ENCODE data around the gene SASH1.
"Not testable (repeated sequence)": the region's sequence is repeated elsewhere in the genome, so short reads cannot be mapped to it uniquely, and the experiment has no call there.

Gene SASH1

GRCh38 chr6:148379481-148379880 is 36.8 kb downstream of the SASH1 start:
- Mint-ChIP-seq H3K9me3 (no peaks in the 10 kb centered on the region), H3K27ac (no peak overlapping the region), H3K4me1 (no peaks in the 10 kb centered on the region), H3K27me3 (no peaks in the 10 kb centered on the region), H3K36me3 (no peaks in the 10 kb centered on the region), H3K4me3 (no peak overlapping the region)

DNA sequence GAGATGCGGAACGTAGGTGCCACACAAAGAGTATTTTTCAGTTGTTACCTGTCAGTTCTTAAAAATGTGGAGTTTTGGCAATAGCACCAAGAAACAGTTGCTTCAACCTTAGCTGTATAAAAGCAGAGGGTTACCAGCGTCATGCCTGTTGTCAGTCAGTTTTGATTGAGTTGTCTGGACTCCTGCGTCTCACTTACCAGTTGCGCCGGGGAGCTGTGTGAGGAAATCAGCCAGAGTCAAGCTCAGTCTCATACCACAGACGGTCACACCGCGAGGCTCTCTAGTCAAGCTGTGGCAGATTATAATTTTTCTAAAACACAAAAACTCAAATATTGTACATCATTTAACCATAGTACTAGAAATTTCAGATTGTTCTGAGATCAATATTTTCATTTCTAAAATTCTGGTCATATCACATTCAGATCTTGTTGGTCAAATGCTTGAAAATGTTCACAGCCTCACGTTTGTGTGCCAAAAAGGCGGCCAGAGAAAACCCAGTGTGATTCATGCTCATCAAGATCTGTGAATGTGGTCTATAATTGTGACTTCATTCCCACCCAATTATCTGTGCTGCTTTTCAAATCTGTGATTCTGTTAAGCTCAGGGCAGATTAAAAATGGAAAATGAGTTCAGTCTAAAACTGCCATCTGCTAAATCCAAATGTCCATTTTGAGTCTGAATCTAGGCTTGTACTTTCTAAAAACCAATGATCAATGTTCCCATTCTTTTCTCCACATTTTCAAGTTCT is 37.5 kb downstream of the SASH1 start:
- Mint-ChIP-seq H3K27me3 (no peaks in the 10 kb centered on the region), H3K4me3 (no peak overlapping the region), H3K27ac (no peak overlapping the region), H3K9me3 (no peaks in the 10 kb centered on the region), H3K4me1 (no peaks in the 10 kb centered on the region), H3K36me3 (no peaks in the 10 kb centered on the region)

DNA sequence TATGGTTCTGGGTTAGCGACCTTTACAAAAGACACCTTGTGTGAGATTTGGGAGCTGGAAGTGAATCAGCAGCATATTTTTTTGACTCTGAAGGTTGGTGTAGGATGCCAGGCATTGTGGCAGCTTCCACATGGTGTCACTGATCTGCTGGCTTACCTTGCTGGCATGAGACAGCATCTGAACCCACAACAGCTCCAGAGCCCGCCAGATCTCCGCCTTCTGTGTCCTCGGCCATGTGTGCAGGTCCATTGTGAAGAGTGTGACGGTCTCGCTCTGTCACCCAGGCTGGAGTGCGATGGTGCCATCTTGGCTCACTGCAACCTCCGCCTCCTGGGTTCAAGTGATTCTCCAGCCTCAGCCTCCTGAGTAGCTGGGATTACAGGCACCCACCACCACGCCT is 39.4 kb downstream of the SASH1 start:
- H3K9me3 Mint-ChIP-seq, H3K27me3 Mint-ChIP-seq, H3K4me1 Mint-ChIP-seq, H3K27ac Mint-ChIP-seq, H3K36me3 Mint-ChIP-seq, H3K4me3 Mint-ChIP-seq: not testable (repeated sequence)

- no peaks in the 10 kb centered on the region for H3K4me1 Mint-ChIP-seq
- no peaks in the 10 kb centered on the region for H3K36me3 Mint-ChIP-seq
- H3K27ac Mint-ChIP-seq: no peak overlapping the region
- no peaks in the 10 kb centered on the region for H3K27me3 Mint-ChIP-seq
- H3K4me3 Mint-ChIP-seq: no peak overlapping the region
- H3K9me3 Mint-ChIP-seq: no peaks in the 10 kb centered on the region
Observed at GRCh38 chr6:148382861-148383260, 40.2 kb downstream of the SASH1 start.

- no peak overlapping the region for H3K27ac Mint-ChIP-seq
- H3K27me3 Mint-ChIP-seq: no peaks in the 10 kb centered on the region
- H3K4me3 Mint-ChIP-seq: no peak overlapping the region
- H3K4me1 Mint-ChIP-seq: no peaks in the 10 kb centered on the region
- no peaks in the 10 kb centered on the region for H3K36me3 Mint-ChIP-seq
- no peaks in the 10 kb centered on the region for H3K9me3 Mint-ChIP-seq
Observed at GRCh38 chr6:148383658-148384368, 41.2 kb downstream of the SASH1 start.

DNA sequence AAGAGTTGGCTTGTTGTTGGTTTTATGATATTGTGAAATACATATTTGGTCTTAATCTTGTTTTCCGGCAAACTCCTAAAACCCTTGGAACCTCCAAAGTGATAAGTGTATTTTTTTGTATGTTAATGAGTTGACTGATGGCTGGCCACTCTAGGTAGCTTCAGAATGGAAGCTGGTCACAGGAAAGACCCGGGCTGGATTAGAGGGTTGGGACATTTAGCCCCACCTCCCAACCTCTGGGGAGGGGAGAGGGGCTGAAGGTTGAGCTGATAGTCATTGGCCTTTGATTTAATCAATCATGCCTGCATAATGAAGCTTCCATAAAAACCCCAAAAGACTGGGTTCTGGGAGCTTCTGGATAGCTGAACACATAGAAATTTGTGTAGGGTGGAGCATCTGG is 42.7 kb downstream of the SASH1 start:
- Mint-ChIP-seq H3K27ac (no peak overlapping the region), H3K4me3 (no peak overlapping the region), H3K27me3 (no peaks in the 10 kb centered on the region), H3K4me1 (no peaks in the 10 kb centered on the region), H3K36me3 (no peaks in the 10 kb centered on the region), H3K9me3 (no peaks in the 10 kb centered on the region)

DNA sequence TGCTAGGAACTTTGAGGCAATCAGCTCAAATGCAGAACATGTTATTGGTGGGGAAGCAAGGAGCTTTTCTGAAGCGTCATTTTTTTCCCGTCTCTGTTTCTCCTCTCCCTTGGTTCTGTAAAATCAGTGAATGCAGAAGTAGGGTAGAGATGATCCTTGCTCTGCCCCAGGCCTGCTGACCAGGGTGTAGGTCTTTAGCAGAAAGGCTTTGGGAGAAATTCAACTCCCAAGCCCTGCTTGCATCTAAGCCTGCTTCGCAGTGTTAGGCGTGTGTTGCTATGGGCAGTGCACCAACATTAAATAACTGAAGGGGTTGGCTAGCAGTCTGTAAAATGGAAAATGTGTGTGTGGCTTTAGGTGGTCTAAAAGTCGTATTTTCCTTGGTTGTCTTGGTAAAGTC is 45.9 kb downstream of the SASH1 start:
- H3K9me3 Mint-ChIP-seq: no peaks in the 10 kb centered on the region
- no peak overlapping the region for H3K27ac Mint-ChIP-seq
- H3K27me3 Mint-ChIP-seq: no peaks in the 10 kb centered on the region
- no peaks in the 10 kb centered on the region for H3K4me1 Mint-ChIP-seq
- no peak overlapping the region for H3K4me3 Mint-ChIP-seq
- no peaks in the 10 kb centered on the region for H3K36me3 Mint-ChIP-seq

GRCh38 chr6:148389086-148389485 is 46.4 kb downstream of the SASH1 start:
- Mint-ChIP-seq H3K27me3 (peaks cover 2% of the 10 kb centered on the region), H3K4me1 (no peaks in the 10 kb centered on the region), H3K4me3 (no peak overlapping the region), H3K36me3 (no peaks in the 10 kb centered on the region), H3K27ac (no peak overlapping the region), H3K9me3 (no peaks in the 10 kb centered on the region)

DNA sequence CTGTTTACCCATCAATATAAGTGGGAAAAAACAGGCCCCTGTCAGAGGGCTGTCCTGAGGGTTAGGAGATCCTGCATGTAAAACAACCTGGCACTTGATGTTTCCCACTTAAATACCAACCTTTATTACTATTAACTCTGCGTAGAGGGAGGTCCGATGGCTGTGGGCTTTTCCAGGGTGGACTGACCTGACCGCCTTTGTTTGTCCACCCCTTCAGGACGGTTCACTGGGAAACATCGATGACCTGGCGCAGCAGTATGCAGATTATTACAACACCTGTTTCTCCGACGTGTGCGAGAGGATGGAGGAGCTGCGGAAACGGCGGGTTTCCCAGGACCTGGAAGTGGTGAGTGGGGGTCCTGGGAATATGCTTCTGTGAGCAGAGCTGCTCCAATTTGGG is 47.3 kb downstream of the SASH1 start:
- H3K27ac Mint-ChIP-seq: no peak overlapping the region
- H3K27me3 Mint-ChIP-seq: peaks cover 2% of the 10 kb centered on the region
- no peaks in the 10 kb centered on the region for H3K4me1 Mint-ChIP-seq
- no peaks in the 10 kb centered on the region for H3K36me3 Mint-ChIP-seq
- no peak overlapping the region for H3K4me3 Mint-ChIP-seq
- H3K9me3 Mint-ChIP-seq: no peaks in the 10 kb centered on the region

DNA sequence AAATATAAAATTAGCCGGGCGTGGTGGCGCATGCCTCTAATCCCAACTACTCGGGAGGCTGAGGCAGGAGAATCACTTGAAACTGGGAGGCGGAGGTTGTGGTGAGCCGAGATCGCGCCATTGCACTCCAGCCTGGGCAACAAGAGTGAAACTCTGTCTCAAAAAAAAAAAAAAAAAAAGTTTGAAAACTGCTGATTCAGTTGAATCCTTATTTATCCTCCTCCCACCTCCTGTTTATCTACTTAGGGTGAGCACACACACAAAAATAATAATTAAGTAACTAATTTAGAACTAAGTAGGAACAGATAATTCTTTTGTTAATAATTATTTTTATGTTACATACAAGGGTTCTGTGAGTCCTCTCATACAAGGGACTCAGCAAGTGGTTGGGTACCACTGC is 49.5 kb downstream of the SASH1 start:
- H3K4me3 Mint-ChIP-seq, H3K36me3 Mint-ChIP-seq, H3K27ac Mint-ChIP-seq, H3K27me3 Mint-ChIP-seq, H3K9me3 Mint-ChIP-seq, H3K4me1 Mint-ChIP-seq: not testable (repeated sequence)

DNA sequence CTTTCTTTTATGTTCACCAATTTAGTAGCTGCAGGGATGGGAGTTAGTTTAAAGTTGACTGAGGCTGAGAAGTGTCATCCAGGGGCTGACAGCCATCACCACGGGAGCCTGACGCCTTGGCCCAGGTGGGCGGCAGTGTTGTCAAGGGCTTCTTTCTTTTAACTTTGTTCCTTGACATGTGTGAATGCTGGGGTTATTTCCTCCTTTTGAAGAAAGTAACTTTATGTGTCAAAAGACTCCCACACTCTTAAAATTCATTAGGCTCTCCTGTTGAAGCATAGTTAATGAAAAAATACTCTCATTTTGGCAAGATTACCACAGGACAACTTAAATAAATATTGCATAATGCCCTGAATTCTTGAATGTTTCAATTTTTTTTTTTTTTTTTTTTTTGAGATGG is 50.0 kb downstream of the SASH1 start:
- Mint-ChIP-seq H3K36me3 (no peaks in the 10 kb centered on the region), H3K27me3 (peaks cover 2% of the 10 kb centered on the region), H3K4me3 (no peak overlapping the region), H3K9me3 (no peaks in the 10 kb centered on the region), H3K4me1 (no peaks in the 10 kb centered on the region), H3K27ac (no peak overlapping the region)

DNA sequence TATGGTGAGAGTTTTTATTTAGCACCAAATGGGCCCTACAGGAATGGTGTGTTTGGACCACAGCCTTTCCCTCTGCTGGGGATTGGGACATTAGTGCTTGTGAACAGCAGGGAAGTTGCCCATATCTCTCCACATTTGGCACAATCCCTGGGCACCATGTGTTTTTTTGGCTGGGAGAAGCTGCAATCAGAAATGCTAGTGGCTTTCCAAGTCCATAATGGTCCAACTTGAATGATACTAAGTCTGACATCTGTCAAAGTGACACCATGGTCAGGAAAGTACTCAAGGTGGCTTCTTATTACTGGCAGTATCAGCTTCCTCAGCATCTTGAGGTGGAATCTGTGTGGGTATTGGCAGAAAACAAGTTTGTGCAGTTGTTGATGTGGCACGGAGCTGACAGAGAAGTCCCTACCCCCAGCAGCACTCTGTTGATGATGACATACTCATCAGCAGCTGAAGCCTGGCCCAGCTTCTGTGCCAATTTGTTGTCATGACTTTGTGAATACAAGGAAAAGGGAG is 53.0 kb downstream of the SASH1 start:
- Mint-ChIP-seq H3K27ac (no peak overlapping the region), H3K27me3 (peaks cover 2% of the 10 kb centered on the region), H3K4me3 (no peak overlapping the region), H3K4me1 (no peaks in the 10 kb centered on the region), H3K36me3 (no peaks in the 10 kb centered on the region), H3K9me3 (no peaks in the 10 kb centered on the region)

GRCh38 chr6:148396411-148396810 is 53.8 kb downstream of the SASH1 start:
- Mint-ChIP-seq H3K4me3 (no peak overlapping the region), H3K36me3 (no peaks in the 10 kb centered on the region), H3K27me3 (peaks cover 2% of the 10 kb centered on the region), H3K27ac (no peak overlapping the region), H3K9me3 (no peaks in the 10 kb centered on the region), H3K4me1 (no peaks in the 10 kb centered on the region)

GRCh38 chr6:148396926-148397325 is 54.3 kb downstream of the SASH1 start:
- Mint-ChIP-seq H3K36me3 (no peaks in the 10 kb centered on the region), H3K27ac (no peak overlapping the region), H3K4me1 (no peaks in the 10 kb centered on the region), H3K4me3 (no peak overlapping the region), H3K27me3 (peaks cover 2% of the 10 kb centered on the region), H3K9me3 (no peaks in the 10 kb centered on the region)

GRCh38 chr6:148398244-148398643 is 55.6 kb downstream of the SASH1 start:
- no peaks in the 10 kb centered on the region for H3K4me1 Mint-ChIP-seq
- no peaks in the 10 kb centered on the region for H3K36me3 Mint-ChIP-seq
- no peak overlapping the region for H3K4me3 Mint-ChIP-seq
- peaks cover 2% of the 10 kb centered on the region for H3K27me3 Mint-ChIP-seq
- H3K9me3 Mint-ChIP-seq: no peaks in the 10 kb centered on the region
- H3K27ac Mint-ChIP-seq: no peak overlapping the region

DNA sequence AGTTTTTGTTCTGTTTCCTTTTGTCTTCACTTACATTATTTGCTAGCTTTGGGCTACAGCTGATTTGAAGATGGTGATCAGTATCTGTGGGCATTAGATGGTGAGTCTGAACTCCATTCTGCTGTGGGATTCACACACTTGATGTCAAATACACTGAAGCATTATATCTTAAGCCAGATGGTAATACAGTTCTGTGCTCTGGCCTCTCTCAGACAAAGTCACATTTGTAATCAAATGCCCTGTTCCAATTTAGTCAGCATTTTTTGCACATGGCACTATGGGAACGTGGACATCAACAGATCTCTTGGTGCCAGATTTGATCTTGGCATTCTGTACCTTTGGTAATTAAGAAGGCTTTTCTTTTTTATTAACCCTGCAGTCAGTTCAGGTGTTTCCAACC is 56.0 kb downstream of the SASH1 start:
- H3K9me3 Mint-ChIP-seq: no peaks in the 10 kb centered on the region
- no peaks in the 10 kb centered on the region for H3K36me3 Mint-ChIP-seq
- peaks cover 2% of the 10 kb centered on the region for H3K27me3 Mint-ChIP-seq
- H3K4me1 Mint-ChIP-seq: no peaks in the 10 kb centered on the region
- no peak overlapping the region for H3K4me3 Mint-ChIP-seq
- H3K27ac Mint-ChIP-seq: no peak overlapping the region

All from activated naive CD4-positive, alpha-beta T cell treated with anti-CD3 and anti-CD28 coated beads, Interleukin-2, amount 50 U/mL, for 24 hours (primary cell).